Activated naive CD4-positive, alpha-beta T cell treated with anti-CD3 and anti-CD28 coated beads, Interleukin-2, amount 50 U/mL, for 72 hours (primary cell): ENCODE measurements around the gene P2RY4. TPM values are rescaled to one million over a fixed set of nuclear protein-coding genes. Genes with fewer than 3 reads are reported as not detected.
"Not testable (repeated sequence)": the region's sequence is repeated elsewhere in the genome, so short reads cannot be mapped to it uniquely, and the experiment has no call there.

Source experiments
- ATAC-seq, 2 donors: fragments of 150-1000 bp; cut with Tn5 transposase; 2 replicates each; pipeline ENCODE4 v1.10.0; 2021; ENCODE audit warnings: mild to moderate bottlenecking in 2 of 2, moderate library complexity in 2 of 2
- DNase-seq, 2 donors: peaks; one replicate each; pipeline ENCODE4 v3.0.0; 2021 to 2022; ENCODE audit warnings: low spot score in 2 of 2
- H3K27ac Mint-ChIP-seq, 2 donors: one replicate each; pipeline ENCODE4 v1.8.0; 2022; ENCODE audit warnings: mild to moderate bottlenecking in 2 of 2, mixed read lengths in 2 of 2
- H3K36me3 Mint-ChIP-seq, 2 donors: one replicate each; pipeline ENCODE4 v1.8.0; 2022; ENCODE audit warnings: mixed read lengths in 2 of 2
- H3K9me3 Mint-ChIP-seq, 2 donors: one replicate each; pipeline ENCODE4 v1.8.0; 2022; ENCODE audit warnings: mixed read lengths in 2 of 2
- total RNA-seq, 2 donors: library from RNA; stranded (reverse); gene quantifications; one replicate each; pipeline ENCODE4 v1.2.3, GENCODE V29; 2022

The P2RY4 gene
- total RNA-seq, 2 donors from 2014 or later: 0.14 to 0.31 TPM

GRCh38 chrX:70254909-70255308, 5.1 kb downstream of the P2RY4 start:
- Mint-ChIP-seq H3K27ac (peak overlapping the region in 1 of 2 donors; percentile 89), H3K9me3 (peaks cover 6 to 13% of the 10 kb centered on the region in 2 donors), H3K36me3 (peaks cover 13 to 24% of the 10 kb centered on the region in 2 donors)
- ATAC-seq: no peak
- DNase-seq: no peak

- Mint-ChIP-seq H3K36me3 (peaks cover 13 to 22% of the 10 kb centered on the region in 2 donors), H3K27ac (peak overlapping the region; percentile 89 to 96), H3K9me3 (peaks cover 6 to 13% of the 10 kb centered on the region in 2 donors)
- DNase-seq (no peak), ATAC-seq (peak; percentile 32 to 56)
Observed at GRCh38 chrX:70254063-70254400, 6.0 kb downstream of the P2RY4 start.

- H3K27ac Mint-ChIP-seq: peak overlapping the region; percentile 89 to 96
- DNase-seq: peak in 1 of 2 donors; percentile 3
- H3K36me3 Mint-ChIP-seq: peaks cover 13 to 17% of the 10 kb centered on the region in 2 donors
- peak; percentile 88 to 94 for ATAC-seq
- peaks cover 6 to 13% of the 10 kb centered on the region in 2 donors for H3K9me3 Mint-ChIP-seq
Observed at GRCh38 chrX:70253377-70254062, 6.5 kb downstream of the P2RY4 start.

- Mint-ChIP-seq H3K9me3 (peaks cover 6 to 13% of the 10 kb centered on the region in 2 donors), H3K27ac (peak overlapping the region in 1 of 2 donors; percentile 89), H3K36me3 (peaks cover 13 to 17% of the 10 kb centered on the region in 2 donors)
- DNase-seq: no peak
- no peak for ATAC-seq
Observed at GRCh38 chrX:70252491-70252890, 7.5 kb downstream of the P2RY4 start.

GRCh38 chrX:70247252-70247651, 12.8 kb downstream of the P2RY4 start:
- no peaks in the 10 kb centered on the region for H3K9me3 Mint-ChIP-seq
- ATAC-seq: no peak

GRCh38 chrX:70244881-70245280, 15.1 kb downstream of the P2RY4 start:
- no peak for ATAC-seq
- H3K27ac Mint-ChIP-seq: no peak overlapping the region
- H3K36me3 Mint-ChIP-seq: no peaks in the 10 kb centered on the region
- H3K9me3 Mint-ChIP-seq: no peaks in the 10 kb centered on the region
- DNase-seq: no peak

More at GRCh38 chrX:70247252-70247651, 12.8 kb downstream of the P2RY4 start:
- no peak for DNase-seq
- H3K27ac Mint-ChIP-seq: no peak overlapping the region
- no peaks in the 10 kb centered on the region for H3K36me3 Mint-ChIP-seq

GRCh38 chrX:70243601-70244000, 16.4 kb downstream of the P2RY4 start:
- not testable (repeated sequence) for DNase-seq

GRCh38 chrX:70241501-70241900, 18.5 kb downstream of the P2RY4 start:
- no peaks in the 10 kb centered on the region for H3K36me3 Mint-ChIP-seq
- no peak overlapping the region for H3K27ac Mint-ChIP-seq
- no peaks in the 10 kb centered on the region for H3K9me3 Mint-ChIP-seq
- no peak for DNase-seq
- peak; percentile 48 to 72 for ATAC-seq

More at GRCh38 chrX:70243601-70244000, 16.4 kb downstream of the P2RY4 start:
- H3K36me3 Mint-ChIP-seq, H3K9me3 Mint-ChIP-seq, H3K27ac Mint-ChIP-seq: not testable (repeated sequence)
- peak in 1 of 2 donors; percentile 33 for ATAC-seq

GRCh38 chrX:70240751-70241150, 19.3 kb downstream of the P2RY4 start:
- ATAC-seq: no peak
- no peak overlapping the region for H3K27ac Mint-ChIP-seq
- DNase-seq: no peak

GRCh38 chrX:70234355-70234754, 25.6 kb downstream of the P2RY4 start, which contains the start of gene AWAT1:
Gene AWAT1 (plus strand): TSS chrX:70234655. CDS start chrX:70234696, 41 bp downstream.
- H3K9me3 Mint-ChIP-seq: no peaks in the 10 kb centered on the region
- ATAC-seq: peak in 1 of 2 donors; percentile 14
- H3K36me3 Mint-ChIP-seq: no peaks in the 10 kb centered on the region
- H3K27ac Mint-ChIP-seq: no peak within 1 kb of the TSS
- DNase-seq: no peak

More at GRCh38 chrX:70240751-70241150, 19.3 kb downstream of the P2RY4 start:
- H3K36me3 Mint-ChIP-seq: no peaks in the 10 kb centered on the region
- no peaks in the 10 kb centered on the region for H3K9me3 Mint-ChIP-seq

- Mint-ChIP-seq H3K9me3 (no peaks in the 10 kb centered on the region), H3K36me3 (no peaks in the 10 kb centered on the region), H3K27ac (no peak overlapping the region)
- DNase-seq (no peak), ATAC-seq (no peak)
Observed at GRCh38 chrX:70231666-70232065, 28.3 kb downstream of the P2RY4 start.

GRCh38 chrX:70226687-70227086, 33.3 kb downstream of the P2RY4 start:
- no peaks in the 10 kb centered on the region for H3K36me3 Mint-ChIP-seq
- no peak for DNase-seq
- no peak overlapping the region for H3K27ac Mint-ChIP-seq
- H3K9me3 Mint-ChIP-seq: no peaks in the 10 kb centered on the region
- no peak for ATAC-seq

- no peak overlapping the region for H3K27ac Mint-ChIP-seq
- no peaks in the 10 kb centered on the region for H3K9me3 Mint-ChIP-seq
- DNase-seq (no peak), ATAC-seq (no peak)
- H3K36me3 Mint-ChIP-seq: no peaks in the 10 kb centered on the region
Observed at GRCh38 chrX:70226048-70226447, 34.0 kb downstream of the P2RY4 start.

- ATAC-seq (no peak), DNase-seq (no peak)
- no peaks in the 10 kb centered on the region for H3K9me3 Mint-ChIP-seq
- no peak overlapping the region for H3K27ac Mint-ChIP-seq
- H3K36me3 Mint-ChIP-seq: no peaks in the 10 kb centered on the region
Observed at GRCh38 chrX:70219938-70220764, 39.9 kb downstream of the P2RY4 start.

GRCh38 chrX:70209570-70209969, 50.4 kb downstream of the P2RY4 start:
- ATAC-seq, H3K36me3 Mint-ChIP-seq, H3K9me3 Mint-ChIP-seq, DNase-seq, H3K27ac Mint-ChIP-seq: not testable (repeated sequence)

- DNase-seq (no peak), ATAC-seq (no peak)
- Mint-ChIP-seq H3K9me3 (no peaks in the 10 kb centered on the region), H3K27ac (no peak overlapping the region), H3K36me3 (no peaks in the 10 kb centered on the region)
Observed at GRCh38 chrX:70208479-70208878, 51.5 kb downstream of the P2RY4 start.
